ENCODE measurements around the gene INTS13.
"Not testable (repeated sequence)": the region's sequence is repeated elsewhere in the genome, so short reads cannot be mapped to it uniquely, and the experiment has no call there.

The INTS13 gene

GRCh38 chr12:26869104-26869494 lies 68.7 kb downstream of the INTS13 start:
- no peak for DNase-seq

GRCh38 chr12:26868447-26869103 lies 69.2 kb downstream of the INTS13 start:
- DNase-seq: no peak

- no peak for DNase-seq
These were observed 70.7 kb downstream of the INTS13 start for GRCh38 chr12:26867080-26867479.

GRCh38 chr12:26863515-26863914 lies 74.3 kb downstream of the INTS13 start:
- no peak for DNase-seq

- not testable (repeated sequence) for DNase-seq
These were observed 75.0 kb downstream of the INTS13 start for GRCh38 chr12:26862787-26863186.

GRCh38 chr12:26861690-26862089 lies 76.1 kb downstream of the INTS13 start:
- no peak for DNase-seq

- no peak for DNase-seq
These were observed 80.2 kb downstream of the INTS13 start for GRCh38 chr12:26857465-26858176.

- DNase-seq: no peak
These were observed 82.4 kb downstream of the INTS13 start for GRCh38 chr12:26855337-26855736.
